Naive thymus-derived CD4-positive, alpha-beta T cell (primary cell): ENCODE measurements around the gene GTF3A. TPM values are rescaled to one million over a fixed set of nuclear protein-coding genes. Genes with fewer than 3 reads are reported as not detected.

ENCODE experiments used
- ATAC-seq: fragments of 150-1000 bp; cut with Tn5 transposase; 2 replicates; pipeline ENCODE4 v1.10.0; 2021; ENCODE audit warnings: mild to moderate bottlenecking, moderate library complexity
- CTCF ChIA-PET: fragments of 350-600 bp; sonication (Branson Sonifier 250); formaldehyde crosslinking; loops from one replicate; lab custom pipeline; 2021; ENCODE audit warnings: antibody characterized with exemption; lab: Charles Lee
- POLR2A ChIA-PET: fragments of 350-600 bp; sonication (Branson Sonifier 250); formaldehyde crosslinking; loops from one replicate; lab custom pipeline; 2021; ENCODE audit warnings: antibody characterized with exemption, inconsistent platforms; lab: Charles Lee
- DNase-seq, 9 donors: peaks; one replicate each; pipeline versions ENCODE4 v3.0.0 to v3.0.0-alpha.2; 2020 to 2022; ENCODE audit warnings: mixed read lengths in 1 of 9
- H3K27ac ChIP-seq: one replicate; pipeline ENCODE4 v1.7.0; 2013; ENCODE audit warnings: mild to moderate bottlenecking, low read depth, low read length, moderate library complexity
- H3K27me3 ChIP-seq, 2 donors: one replicate each; pipeline ENCODE4 v1.7.0; 2013; ENCODE audit warnings: low read length in 2 of 2, mild to moderate bottlenecking in 2 of 2, moderate library complexity in 2 of 2; ENCODE audit not compliant: control insufficient read depth in 2 of 2, insufficient read depth in 2 of 2
- H3K36me3 ChIP-seq, 3 experiments: 1 replicate in 2 of 3; 2 replicates in 1 of 3; pipeline ENCODE4 v1.7.0; 2013; ENCODE audit warnings: low read length in 3 of 3, mild to moderate bottlenecking in 3 of 3, moderate library complexity in 1 of 3; ENCODE audit not compliant: insufficient read depth in 3 of 3, control insufficient read depth in 2 of 3
- H3K4me1 ChIP-seq, 2 donors: one replicate each; pipeline ENCODE4 v1.7.0; 2013; ENCODE audit warnings: low read length in 2 of 2, mild to moderate bottlenecking in 2 of 2, moderate library complexity in 1 of 2; ENCODE audit not compliant: control insufficient read depth in 2 of 2, insufficient read depth in 2 of 2
- H3K4me3 ChIP-seq: 2 replicates; pipeline ENCODE4 v1.7.0; 2013; ENCODE audit warnings: mild to moderate bottlenecking, low read length
- H3K9me3 ChIP-seq, 3 experiments: 1 replicate in 2 of 3; 2 replicates in 1 of 3; pipeline ENCODE4 v1.7.0; 2013; ENCODE audit warnings: low read length in 3 of 3; ENCODE audit not compliant: control insufficient read depth in 2 of 3
- H3K27ac Mint-ChIP-seq, 9 donors: one replicate each; pipeline ENCODE4 v1.8.0; 2020 to 2022; ENCODE audit warnings: mixed read lengths in 9 of 9, mild to moderate bottlenecking in 8 of 9, moderate library complexity in 5 of 9, inconsistent platforms in 2 of 9
- H3K27me3 Mint-ChIP-seq, 5 donors: one replicate each; pipeline ENCODE4 v1.8.0; 2021 to 2022; ENCODE audit warnings: mixed read lengths in 5 of 5, mild to moderate bottlenecking in 1 of 5
- H3K36me3 Mint-ChIP-seq, 5 donors: one replicate each; pipeline ENCODE4 v1.8.0; 2020 to 2022; ENCODE audit warnings: mixed read lengths in 5 of 5, mild to moderate bottlenecking in 3 of 5, inconsistent platforms in 1 of 5
- H3K4me1 Mint-ChIP-seq, 7 donors: one replicate each; pipeline ENCODE4 v1.8.0; 2020 to 2022; ENCODE audit warnings: mixed read lengths in 7 of 7, mild to moderate bottlenecking in 3 of 7, inconsistent platforms in 1 of 7
- H3K4me3 Mint-ChIP-seq, 10 donors: one replicate each; pipeline ENCODE4 v1.8.0; 2020 to 2022; ENCODE audit warnings: mild to moderate bottlenecking in 10 of 10, mixed read lengths in 10 of 10, moderate library complexity in 6 of 10, inconsistent platforms in 2 of 10
- H3K9me3 Mint-ChIP-seq, 11 donors: one replicate each; pipeline ENCODE4 v1.8.0; 2020 to 2022; ENCODE audit warnings: mixed read lengths in 11 of 11, mild to moderate bottlenecking in 4 of 11, inconsistent platforms in 1 of 11, moderate library complexity in 1 of 11
- intact Hi-C, 2 donors: fragments of 100-400 bp; cut with micrococcal nuclease; formaldehyde crosslinking; loops; one replicate each; pipeline ENCODE4 v1.15.1; 2023
- polyA plus RNA-seq, 2 donors: library from polyadenylated mRNA; unstranded; fragments of 300-500 nt; fragmentation: Illumina TruSeq; gene quantifications; one replicate each; pipeline ENCODE4 v1.2.3, GENCODE V29; 2021
- total RNA-seq, 6 experiments: library from RNA in 5 of 6; stranded (reverse) in 5 of 6; gene quantifications; 1 replicate in 5 of 6; 2 replicates in 1 of 6; pipeline ENCODE4 v1.2.3 and lab custom pipeline; 2021 to 2026

Gene GTF3A
- total and polyA plus RNA-seq, 7 experiments from 2014 or later = 123 to 489 (median 248) TPM

DNA sequence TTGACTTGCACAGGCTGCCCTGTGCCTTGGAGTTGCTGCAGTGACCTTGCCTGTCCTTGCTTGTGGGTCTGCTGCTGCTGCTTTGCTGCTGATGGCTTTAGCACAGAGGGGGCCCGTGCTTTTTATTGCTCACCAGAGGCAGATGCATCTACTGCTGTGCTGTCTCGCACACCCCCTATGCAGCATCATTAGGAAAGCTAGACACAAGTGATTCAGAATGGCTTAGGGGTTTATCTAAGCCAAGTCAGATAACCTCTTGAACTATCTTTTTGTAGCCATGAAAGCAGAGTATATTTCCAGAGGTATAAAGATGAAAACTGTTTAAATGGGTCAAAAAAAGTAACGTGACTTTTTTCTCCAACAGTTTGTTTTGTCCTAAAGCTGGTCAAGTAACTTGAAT, 7.8 kb downstream of the GTF3A start:
- Mint-ChIP-seq H3K36me3 (peaks cover 9 to 64% (median 35%) of the 10 kb centered on the region in 5 donors), H3K4me3 (peak overlapping the region in 5 of 10 donors; percentile 10 to 51 (median 45)), H3K27ac (peak overlapping the region; percentile 46 to 90 (median 78)), H3K27me3 (no peaks in the 10 kb centered on the region), H3K9me3 (no peaks in the 10 kb centered on the region), H3K4me1 (peaks cover 15 to 56% (median 51%) of the 10 kb centered on the region in 7 donors)
- ATAC-seq (no peak), DNase-seq (no peak)
- intact Hi-C loops = loop anchor here in 1 of 2 donors (1.0 kb wide), 1 partner anchor 10 kb away; no protein-coding TSS in a partner anchor
- no peak overlapping the region for H3K27ac ChIP-seq
- H3K4me1 ChIP-seq = peaks cover 25 to 40% of the 10 kb centered on the region in 2 donors
- ChIA-PET POLR2A (interaction anchor here (0.9 to 10.5 kb wide), 3 partner anchors 8 to 20 kb away, joined by 4 to 477 read pairs (median 196); partner anchors contain the start of gene MTIF3), CTCF (interaction anchor here (1.2 kb wide), 1 partner anchor 54 kb away, joined by 3 read pairs; no protein-coding TSS in a partner anchor)
- H3K36me3 ChIP-seq = peaks cover 8 to 82% (median 41%) of the 10 kb centered on the region in 3 experiments
- H3K9me3 ChIP-seq = no peaks in the 10 kb centered on the region
- H3K27me3 ChIP-seq = no peaks in the 10 kb centered on the region
- H3K4me3 ChIP-seq = no peak overlapping the region

DNA sequence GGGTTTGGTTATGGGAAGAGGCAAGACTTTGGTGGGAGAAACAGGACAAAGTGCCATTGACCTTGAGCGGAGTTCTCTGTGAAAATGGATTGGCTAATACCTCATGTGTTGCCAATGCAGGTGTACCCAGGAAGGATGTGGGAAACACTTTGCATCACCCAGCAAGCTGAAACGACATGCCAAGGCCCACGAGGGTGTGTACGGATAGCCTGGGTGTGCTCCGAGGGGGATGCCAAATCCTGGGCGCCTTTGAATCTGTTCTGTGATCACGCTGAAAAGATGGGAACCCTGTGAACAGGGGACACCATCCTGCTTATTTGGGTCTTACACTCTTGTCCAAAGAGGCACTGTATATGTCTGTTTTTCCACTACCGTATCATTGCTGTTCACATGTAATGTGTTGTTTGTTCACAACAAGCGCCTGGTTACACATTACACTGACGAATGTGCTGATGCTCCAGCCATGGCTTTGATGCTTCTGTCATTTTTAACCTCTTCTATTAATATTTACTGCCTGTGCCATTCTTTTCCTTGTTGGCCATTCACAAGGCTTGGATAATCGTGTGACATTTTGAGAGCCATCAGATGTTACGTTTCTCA, 8.3 kb downstream of the GTF3A start:
- Mint-ChIP-seq H3K4me3 (peak overlapping the region in 6 of 10 donors; percentile 10 to 51 (median 38)), H3K9me3 (no peaks in the 10 kb centered on the region), H3K27me3 (no peaks in the 10 kb centered on the region), H3K27ac (peak overlapping the region; percentile 46 to 90 (median 78)), H3K36me3 (peaks cover 12 to 64% (median 32%) of the 10 kb centered on the region in 5 donors), H3K4me1 (peaks cover 11 to 56% (median 49%) of the 10 kb centered on the region in 7 donors)
- intact Hi-C loops = loop anchor here in 1 of 2 donors (1.0 kb wide), 1 partner anchor 10 kb away; no protein-coding TSS in a partner anchor
- Histone ChIP-seq H3K27ac (peak overlapping the region; percentile 39), H3K36me3 (peaks cover 8 to 78% (median 41%) of the 10 kb centered on the region in 3 experiments), H3K27me3 (no peaks in the 10 kb centered on the region), H3K4me3 (no peak overlapping the region), H3K4me1 (peaks cover 20 to 35% of the 10 kb centered on the region in 2 donors), H3K9me3 (no peaks in the 10 kb centered on the region)
- ChIA-PET CTCF (interaction anchor here (1.2 kb wide), 1 partner anchor 54 kb away, joined by 3 read pairs; no protein-coding TSS in a partner anchor), POLR2A (interaction anchor here (10.5 kb wide), 2 partner anchors 11 to 19 kb away, joined by 196 to 477 read pairs; partner anchors contain the start of gene MTIF3)
- no peak for ATAC-seq
- DNase-seq = no peak

DNA sequence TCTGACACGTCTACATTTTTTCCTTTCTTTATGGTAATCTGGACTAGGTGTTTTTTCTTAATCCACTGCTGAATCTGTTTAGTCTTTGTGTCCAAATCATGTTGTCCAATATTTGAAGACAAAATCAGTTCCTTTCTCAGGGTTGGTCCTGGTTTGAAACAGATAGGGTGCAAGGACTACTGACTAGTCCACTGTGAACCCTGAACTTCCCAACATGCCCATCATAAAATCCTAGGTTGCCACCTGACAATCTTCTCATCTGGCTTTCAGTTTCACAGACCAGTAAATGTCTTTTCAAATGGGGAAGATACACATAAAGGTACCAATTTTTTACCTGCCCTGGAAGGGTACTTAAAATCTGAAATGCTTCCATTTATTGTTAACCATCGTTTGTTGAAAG, 12.7 kb downstream of the GTF3A start:
- no peak for DNase-seq
- CTCF ChIA-PET = no interaction called here

DNA sequence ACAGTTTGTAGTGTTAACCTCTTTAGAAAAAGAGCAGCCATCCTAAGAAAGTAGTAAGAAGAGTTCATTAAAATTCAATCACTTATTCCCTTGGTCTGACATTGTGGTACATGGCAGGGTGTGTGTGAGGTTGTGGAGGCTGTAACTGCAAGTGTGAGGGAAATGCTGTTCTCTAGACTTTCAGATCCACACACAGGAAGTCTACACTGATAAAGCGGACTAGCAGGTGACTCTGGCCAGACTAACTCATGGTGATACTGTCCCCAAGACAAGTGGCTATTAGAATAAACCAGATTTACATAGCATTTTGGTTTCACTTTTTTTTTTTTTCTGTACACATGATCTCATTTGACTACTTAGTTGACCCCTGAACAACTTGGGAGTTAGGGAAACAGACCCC, 16.0 kb downstream of the GTF3A start:
- no peaks in the 10 kb centered on the region for H3K27me3 ChIP-seq
- H3K9me3 ChIP-seq = no peaks in the 10 kb centered on the region
- peaks cover 33 to 68% (median 64%) of the 10 kb centered on the region in 7 donors for H3K4me1 Mint-ChIP-seq
- peaks cover 0 to 22% (median 7%) of the 10 kb centered on the region in 3 experiments for H3K36me3 ChIP-seq
- no peaks in the 10 kb centered on the region for H3K9me3 Mint-ChIP-seq
- intact Hi-C loops = no loop called here
- DNase-seq = no peak
- CTCF ChIA-PET = no interaction called here
- no peaks in the 10 kb centered on the region for H3K27me3 Mint-ChIP-seq
- peaks cover 31 to 42% of the 10 kb centered on the region in 2 donors for H3K4me1 ChIP-seq
- ATAC-seq = no peak
- peak overlapping the region in 8 of 9 donors; percentile 7 to 93 (median 78) for H3K27ac Mint-ChIP-seq
- peak overlapping the region in 9 of 10 donors; percentile 5 to 78 (median 26) for H3K4me3 Mint-ChIP-seq
- H3K4me3 ChIP-seq = no peak overlapping the region
- H3K27ac ChIP-seq = no peak overlapping the region
- POLR2A ChIA-PET = interaction anchor here (0.7 to 2.3 kb wide), 5 partner anchors 9 to 323 kb away, joined by 3 to 21 read pairs (median 5); partner anchors contain the start of gene MTIF3
- peaks cover 14 to 45% (median 30%) of the 10 kb centered on the region in 5 donors for H3K36me3 Mint-ChIP-seq

More for the DNA sequence above, 12.7 kb downstream of the GTF3A start:
- Histone ChIP-seq H3K4me1 (peaks cover 30% of the 10 kb centered on the region in 2 donors), H3K36me3 (peaks cover 8 to 47% (median 23%) of the 10 kb centered on the region in 3 experiments), H3K27me3 (no peaks in the 10 kb centered on the region), H3K9me3 (no peaks in the 10 kb centered on the region), H3K4me3 (no peak overlapping the region), H3K27ac (no peak overlapping the region)
- ATAC-seq = no peak
- intact Hi-C loops = no loop called here
- Mint-ChIP-seq H3K36me3 (peaks cover 14 to 66% (median 31%) of the 10 kb centered on the region in 5 donors), H3K4me1 (peaks cover 29 to 62% (median 53%) of the 10 kb centered on the region in 7 donors), H3K9me3 (no peaks in the 10 kb centered on the region), H3K4me3 (no peak overlapping the region), H3K27ac (peak overlapping the region in 7 of 9 donors; percentile 46 to 80 (median 75)), H3K27me3 (no peaks in the 10 kb centered on the region)
- POLR2A ChIA-PET = interaction anchor here (1.3 to 4.5 kb wide), 3 partner anchors 10 to 14 kb away, joined by 3 to 26 read pairs (median 13); partner anchors contain the start of gene MTIF3

DNA sequence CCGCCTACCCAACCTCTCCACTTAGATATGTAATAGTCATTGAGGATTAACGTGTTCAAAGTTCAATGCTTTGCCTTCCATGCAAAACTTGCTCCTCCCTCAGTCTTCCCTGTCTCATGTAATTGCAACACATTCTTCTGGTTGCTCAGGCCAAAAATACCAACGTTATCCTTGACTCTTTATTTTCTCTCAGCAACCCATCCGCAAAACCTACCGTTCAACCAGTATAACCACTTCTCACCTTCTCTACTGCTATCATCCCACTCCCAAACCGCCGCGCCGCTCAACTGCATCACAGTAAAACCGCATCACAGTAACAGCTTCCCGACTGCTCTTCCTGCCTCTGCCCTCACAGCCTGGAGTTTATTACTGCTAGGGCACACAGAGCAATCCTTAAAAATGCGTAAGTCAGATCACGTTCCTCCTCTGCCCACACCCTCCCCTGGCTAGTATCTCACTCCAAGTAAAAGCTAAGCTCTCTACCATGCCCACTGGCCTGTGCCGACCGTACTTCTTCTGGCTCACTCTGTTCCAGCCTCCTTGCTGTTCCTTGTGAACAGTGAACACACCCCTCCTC, 17.7 kb downstream of the GTF3A start:
- Histone ChIP-seq H3K4me1 (peaks cover 41 to 54% of the 10 kb centered on the region in 2 donors), H3K36me3 (peaks cover 0 to 13% (median 0%) of the 10 kb centered on the region in 3 experiments), H3K27me3 (no peaks in the 10 kb centered on the region), H3K9me3 (no peaks in the 10 kb centered on the region), H3K27ac (peak overlapping the region; percentile 53), H3K4me3 (peak overlapping the region; percentile 27)
- Mint-ChIP-seq H3K4me1 (peaks cover 46 to 84% (median 77%) of the 10 kb centered on the region in 7 donors), H3K9me3 (no peaks in the 10 kb centered on the region), H3K27me3 (no peaks in the 10 kb centered on the region), H3K4me3 (peak overlapping the region; percentile 64 to 83 (median 76)), H3K36me3 (peaks cover 12 to 38% (median 27%) of the 10 kb centered on the region in 5 donors), H3K27ac (peak overlapping the region; percentile 47 to 97 (median 90))
- CTCF ChIA-PET = interaction anchor here (0.7 to 2.5 kb wide), 4 partner anchors 14 to 694 kb away, joined by 3 to 16 read pairs (median 4); no protein-coding TSS in a partner anchor
- POLR2A ChIA-PET = interaction anchor here (0.6 to 4.9 kb wide), 4 partner anchors 9 to 183 kb away, joined by 3 to 196 read pairs (median 10); partner anchors contain the start of gene GTF3A
- DNase-seq (peak in 6 of 9 donors; percentile 36 to 56 (median 43)), ATAC-seq (peak; percentile 67)
- intact Hi-C loops = loop anchor here in 1 of 2 donors (1.0 to 2.0 kb wide), 2 partner anchors 10 to 15 kb away; no protein-coding TSS in a partner anchor

DNA sequence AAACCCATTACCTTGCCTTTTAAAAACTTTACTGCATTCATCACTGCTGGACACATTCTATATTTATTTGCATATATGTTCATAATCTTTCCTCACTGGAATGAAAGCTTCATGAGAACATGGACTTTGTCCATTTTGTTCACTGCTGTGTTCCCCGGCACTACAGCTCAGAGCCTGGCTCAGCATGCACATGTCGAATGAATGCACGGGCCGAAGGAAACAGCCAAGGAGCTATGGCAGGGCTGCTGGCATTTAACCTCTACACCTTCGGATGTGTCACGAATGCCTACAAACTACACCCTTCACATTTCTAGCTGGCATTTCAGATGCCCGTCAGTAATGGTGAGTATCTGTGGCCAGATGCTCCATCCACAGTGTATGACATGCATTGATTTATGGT, 18.4 kb downstream of the GTF3A start:
- ChIA-PET CTCF (interaction anchor here (0.7 to 2.5 kb wide), 4 partner anchors 13 to 694 kb away, joined by 3 to 16 read pairs (median 4); no protein-coding TSS in a partner anchor), POLR2A (interaction anchor here (1.7 to 4.9 kb wide), 4 partner anchors 9 to 178 kb away, joined by 8 to 196 read pairs (median 12); partner anchors contain the start of genes GTF3A, LNX2 and POLR1D)
- DNase-seq = no peak
- Mint-ChIP-seq H3K4me1 (peaks cover 51 to 84% (median 77%) of the 10 kb centered on the region in 7 donors), H3K4me3 (peak overlapping the region; percentile 64 to 83 (median 76)), H3K9me3 (no peaks in the 10 kb centered on the region), H3K27me3 (no peaks in the 10 kb centered on the region), H3K27ac (peak overlapping the region; percentile 47 to 97 (median 90)), H3K36me3 (peaks cover 6 to 31% (median 20%) of the 10 kb centered on the region in 5 donors)
- Histone ChIP-seq H3K27me3 (no peaks in the 10 kb centered on the region), H3K4me3 (no peak overlapping the region), H3K4me1 (peaks cover 48 to 60% of the 10 kb centered on the region in 2 donors), H3K27ac (peak overlapping the region; percentile 53), H3K36me3 (peaks cover 0 to 13% (median 0%) of the 10 kb centered on the region in 3 experiments), H3K9me3 (no peaks in the 10 kb centered on the region)
- intact Hi-C loops = loop anchor here in 1 of 2 donors (1.0 to 2.0 kb wide), 2 partner anchors 10 to 16 kb away; no protein-coding TSS in a partner anchor
- ATAC-seq = no peak
